Right renal cortex interstitium (tissue), 3 donors: ENCODE data around the gene ITPR1. TPM values are rescaled to one million over a fixed set of nuclear protein-coding genes. Genes with fewer than 3 reads are reported as not detected.

Experiments used
- DNase-seq, 3 donors: peaks; one replicate each; pipeline ENCODE4 v3.0.0-alpha.2; 2013; ENCODE audit warnings: low read depth in 3 of 3, low spot score in 2 of 3
- polyA plus RNA-seq, 3 donors: library from polyadenylated mRNA; unstranded; fragments of 120-200 nt; gene quantifications; one replicate each; pipeline ENCODE4 v1.2.1, GENCODE V29; 2013; ENCODE audit not compliant: insufficient read length in 3 of 3

ITPR1 gene
- polyA plus RNA-seq, 3 donors, result 53.7 to 55.5 (median 53.7) TPM

DNA sequence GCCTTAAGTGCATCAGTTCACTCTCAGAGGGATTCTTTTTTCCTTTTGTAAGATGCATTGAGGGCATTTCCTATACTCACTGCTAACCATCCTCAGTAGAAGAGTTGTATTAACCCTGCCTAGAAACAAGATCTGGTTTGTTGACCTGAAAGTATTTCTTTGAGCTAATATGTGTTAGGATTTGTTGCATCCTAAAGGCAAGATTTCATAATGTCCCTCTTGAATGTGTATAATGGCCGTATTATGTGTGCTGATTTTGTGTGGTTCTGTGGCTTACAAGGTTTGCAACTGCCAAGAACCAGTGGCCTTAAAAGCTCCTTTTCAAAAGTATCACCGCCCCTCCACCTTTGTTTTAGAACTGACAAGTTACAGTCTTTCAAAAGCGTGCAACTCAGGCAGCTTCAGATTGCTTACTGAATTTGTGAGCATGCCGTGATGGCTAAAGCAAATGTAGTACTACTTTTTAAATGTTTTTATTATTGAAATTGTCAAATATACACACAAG lies 304.1 kb downstream of the ITPR1 start:
- DNase-seq, result no peak

DNA sequence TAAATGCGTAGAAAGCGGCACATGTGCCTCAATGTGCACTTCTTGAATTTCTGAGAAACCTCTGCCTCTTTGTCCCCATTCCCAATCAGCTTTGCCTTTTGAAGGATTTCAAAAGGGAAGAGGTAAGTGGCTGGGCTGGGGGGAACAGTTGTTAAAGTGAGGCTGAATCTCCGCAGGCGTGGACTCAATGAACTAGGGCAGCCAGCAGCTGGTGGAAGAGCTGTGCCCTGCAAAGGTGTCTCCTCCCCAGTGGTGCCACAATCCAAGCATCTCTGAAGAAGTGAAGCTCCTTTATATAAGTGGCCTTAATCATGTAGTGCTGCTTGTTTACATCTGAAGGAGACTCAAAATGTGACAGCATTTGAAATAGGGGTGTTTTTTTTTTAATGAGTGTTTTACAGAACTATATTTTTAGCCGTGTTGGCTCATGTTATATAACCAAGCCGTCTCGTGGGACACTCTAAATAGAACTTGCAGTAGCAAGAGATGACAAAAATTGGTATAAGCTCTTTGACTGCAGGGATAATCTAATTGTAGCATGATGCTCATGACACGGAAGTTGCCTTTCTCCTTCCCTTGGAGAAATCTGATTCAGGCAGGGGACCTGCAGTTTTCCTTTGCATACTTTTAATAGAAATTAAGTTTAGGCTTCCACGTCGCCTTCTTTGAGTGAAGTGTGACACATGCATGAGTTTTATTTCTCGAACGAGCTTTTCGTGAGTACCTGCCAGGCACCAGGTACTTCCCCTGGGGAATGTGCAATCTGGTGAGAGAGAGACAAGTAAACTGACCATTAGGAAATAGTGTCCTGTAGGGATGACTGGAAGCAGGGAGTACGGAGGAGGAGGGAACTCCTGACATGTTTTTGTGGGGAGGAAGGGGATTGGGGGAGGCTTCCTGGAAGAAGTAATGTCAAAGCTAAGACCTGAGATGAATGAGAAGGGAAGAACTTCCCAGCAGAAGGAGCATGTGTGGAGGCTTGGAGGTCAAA lies 306.4 kb downstream of the ITPR1 start:
- no peak for DNase-seq

DNA sequence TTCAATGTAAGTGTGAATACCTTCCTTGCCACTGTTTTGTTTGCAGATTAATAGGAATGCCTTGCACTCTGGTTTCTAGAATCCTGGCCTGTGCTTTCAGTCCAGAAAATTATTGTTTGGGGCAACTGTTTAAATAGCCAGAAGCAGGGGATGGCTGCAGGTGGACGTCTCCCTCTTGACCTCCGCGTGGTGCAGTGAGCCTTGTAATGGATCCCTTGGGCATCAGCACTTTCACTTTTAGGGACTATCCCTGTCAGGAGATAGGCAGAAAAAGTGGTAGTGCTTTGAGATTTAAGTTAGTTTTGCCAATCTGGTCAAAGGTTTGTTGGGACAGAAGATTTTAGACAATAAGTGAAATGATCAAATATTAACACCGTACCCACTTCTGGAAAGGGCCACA lies 307.4 kb downstream of the ITPR1 start:
- no peak for DNase-seq

DNA sequence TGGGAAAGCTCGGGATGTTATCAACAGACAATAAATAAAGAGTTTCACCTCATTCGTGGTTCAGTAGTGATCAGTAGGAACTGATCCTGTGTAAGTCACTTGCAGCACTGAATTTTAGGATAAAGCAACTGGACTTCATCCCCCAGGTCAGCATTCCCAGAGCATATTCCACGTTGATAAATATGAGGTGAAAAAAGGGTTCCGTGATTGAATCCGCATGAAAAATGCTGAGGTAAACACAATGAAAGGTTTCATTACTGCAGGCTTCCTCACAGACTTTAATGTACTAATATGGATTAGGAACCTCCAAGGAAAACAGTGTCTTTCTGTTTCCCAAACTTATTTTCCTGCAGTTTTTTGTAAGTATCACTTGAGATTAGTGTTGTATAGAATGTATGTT lies 308.7 kb downstream of the ITPR1 start:
- no peak for DNase-seq

DNA sequence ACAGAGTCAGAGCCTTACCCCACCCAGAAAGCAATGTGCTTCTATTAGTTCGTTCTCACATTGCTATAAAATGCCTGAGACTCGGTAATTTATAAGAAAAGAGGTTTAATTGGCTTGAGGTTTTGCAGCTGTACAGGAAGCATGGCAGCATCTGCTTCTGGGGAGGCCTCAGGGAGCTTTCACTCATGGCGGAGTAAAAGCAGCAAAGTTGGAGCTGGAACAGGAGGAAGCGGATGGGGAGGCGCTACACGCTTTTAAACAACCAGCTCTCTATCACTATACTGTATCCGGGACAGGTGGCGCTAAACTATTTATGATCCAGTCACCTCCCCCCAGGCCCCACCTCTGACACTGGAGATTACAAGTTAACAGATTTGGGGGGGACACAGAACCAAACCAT lies 309.8 kb downstream of the ITPR1 start:
- DNase-seq, result no peak

DNA sequence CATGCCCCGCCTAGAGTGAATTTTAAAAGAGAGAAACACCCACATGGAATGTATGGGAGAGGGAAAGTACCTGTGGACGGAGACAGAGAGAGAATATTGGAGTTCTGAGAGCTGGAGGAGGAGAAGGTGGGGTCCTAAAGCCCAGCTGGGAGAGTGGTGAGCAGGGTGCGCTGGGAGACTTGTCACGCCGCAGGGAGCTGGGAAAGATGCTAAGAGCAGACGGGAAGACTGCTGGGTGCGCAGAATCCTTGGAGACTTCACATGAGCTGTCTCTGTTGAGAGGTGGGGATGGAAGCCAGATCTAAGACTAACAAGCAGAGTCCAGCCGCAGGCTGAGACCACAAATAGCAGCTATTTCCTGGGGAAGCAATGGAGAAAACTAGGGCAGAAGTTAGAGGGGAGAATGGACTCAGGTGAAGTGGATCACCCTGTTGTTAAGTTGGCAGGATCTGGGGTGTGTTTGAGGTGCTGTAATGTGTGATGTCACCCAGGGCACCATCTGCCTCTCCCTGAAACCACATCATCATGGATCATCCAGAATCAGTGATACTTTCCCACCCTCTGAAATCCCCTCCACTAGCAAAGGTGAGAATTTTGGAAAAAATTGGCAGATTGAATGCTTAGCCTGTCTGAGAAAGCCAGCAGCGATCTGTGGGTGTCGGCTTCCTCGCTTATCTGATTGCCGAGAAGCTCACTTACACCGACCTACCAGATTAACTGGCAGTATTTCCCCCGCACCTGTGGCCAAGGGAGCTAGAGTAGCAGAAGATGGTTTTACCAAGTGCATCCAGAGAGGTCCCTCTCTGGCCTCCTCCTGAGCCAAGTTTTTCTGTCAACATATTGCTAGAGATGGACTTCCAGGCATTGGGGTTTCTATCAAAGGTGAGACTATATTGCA lies 311.3 kb downstream of the ITPR1 start:
- DNase-seq, result no peak

DNA sequence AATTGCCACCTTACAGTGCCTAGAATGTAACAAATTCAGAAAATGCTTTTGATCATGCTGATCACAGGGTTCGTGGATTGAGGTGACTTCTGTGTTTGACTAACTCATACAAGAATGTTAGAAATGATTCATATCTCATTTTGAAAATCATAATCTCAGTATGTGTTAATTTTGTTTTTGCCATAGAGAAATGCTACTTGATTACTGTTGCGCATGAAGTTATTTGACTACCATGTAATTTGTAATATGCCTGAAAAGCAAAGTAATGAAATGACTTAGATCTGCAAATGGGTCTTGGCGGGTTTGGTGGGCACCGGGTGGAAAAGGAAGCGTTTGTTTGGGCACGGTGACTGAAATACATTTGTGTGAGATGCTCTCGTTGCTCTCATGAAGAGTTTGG lies 312.5 kb downstream of the ITPR1 start:
- no peak for DNase-seq

DNA sequence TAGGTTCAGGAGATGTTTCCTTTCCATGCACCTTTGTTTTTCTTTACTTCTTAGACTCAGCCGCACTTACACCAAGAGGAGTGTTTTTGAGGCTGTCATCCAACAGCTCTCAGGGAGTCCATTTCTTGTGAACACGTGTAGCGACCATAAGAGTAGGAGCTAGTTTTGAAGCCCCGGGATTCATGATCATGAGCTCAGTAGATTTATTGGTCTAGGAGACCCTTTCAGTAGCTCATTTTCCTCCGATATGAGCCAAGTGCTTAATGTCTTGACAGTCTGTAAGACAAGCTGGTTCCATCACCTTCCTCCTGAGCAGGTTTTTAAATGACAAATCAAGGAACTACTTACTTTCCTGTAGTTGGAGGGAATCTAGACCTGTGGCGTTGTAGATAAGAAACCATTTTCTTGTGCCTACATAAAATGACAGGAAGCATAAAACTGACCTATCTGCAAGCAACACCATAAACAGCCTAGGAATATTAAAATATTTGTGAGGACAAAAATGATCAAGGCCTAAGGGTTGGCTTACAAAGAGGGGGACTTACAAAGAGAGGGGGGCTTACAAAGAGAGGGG lies 313.5 kb downstream of the ITPR1 start:
- DNase-seq, result no peak

DNA sequence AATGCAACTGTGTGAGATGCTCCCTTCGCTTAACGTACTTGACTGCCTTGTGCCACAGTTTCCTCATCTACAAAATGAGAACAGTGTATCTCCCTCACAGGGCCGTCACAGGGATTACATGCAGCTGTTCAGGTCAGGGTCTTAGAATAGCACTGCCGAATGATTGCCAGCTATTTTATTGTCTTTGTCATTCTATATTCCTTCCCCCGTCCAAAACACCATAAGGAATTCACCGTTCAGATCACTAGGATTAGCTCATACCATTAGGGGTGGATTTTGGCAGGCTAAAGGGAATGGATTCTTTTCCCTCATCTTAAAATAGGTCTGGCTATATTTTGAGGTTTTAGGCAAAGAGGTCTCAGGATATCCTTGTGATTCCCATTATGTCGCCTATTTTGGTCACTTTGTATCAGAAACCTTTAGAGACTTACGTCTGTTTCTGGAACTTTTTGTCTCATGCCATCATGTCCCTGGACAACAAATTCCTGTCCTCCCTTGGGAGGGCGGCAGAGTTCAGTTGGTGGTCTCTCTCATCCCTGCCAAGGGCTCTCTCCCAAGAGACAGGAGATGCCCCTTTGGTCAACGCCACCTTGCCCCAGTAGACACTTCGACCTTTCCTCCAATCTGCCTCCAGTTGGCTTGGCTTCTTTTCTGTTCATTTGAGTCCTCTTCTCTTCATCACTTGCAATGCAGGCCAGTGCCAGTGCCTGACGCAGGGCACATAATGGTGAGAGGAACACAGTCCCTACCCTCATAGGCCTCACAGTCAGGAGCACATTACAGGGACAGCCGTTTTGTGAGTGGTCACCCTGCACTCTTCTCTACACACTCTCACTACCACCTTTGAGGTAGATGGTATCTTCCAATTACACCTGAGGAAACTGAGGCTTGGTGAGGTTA lies 314.5 kb downstream of the ITPR1 start:
- DNase-seq, result no peak

DNA sequence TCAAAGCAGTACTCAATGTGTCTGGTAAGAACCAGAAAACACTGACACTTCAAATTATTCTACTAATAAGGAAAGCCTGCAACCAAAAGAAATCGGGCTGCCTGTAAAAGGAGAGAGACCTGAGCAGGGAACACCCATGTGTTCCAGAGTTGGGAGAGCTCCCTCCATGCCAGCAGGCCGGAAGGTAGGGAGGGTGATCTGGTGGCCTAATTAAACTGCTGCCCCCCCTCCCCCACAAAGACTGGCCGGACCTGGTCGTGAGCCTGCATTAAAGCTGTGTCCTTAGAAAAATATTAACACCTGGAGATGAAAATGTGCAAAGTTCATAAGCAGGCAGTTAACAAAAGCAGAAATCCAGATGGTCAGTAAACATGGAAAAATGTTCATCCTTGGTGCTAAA lies 315.5 kb downstream of the ITPR1 start:
- DNase-seq, result no peak

DNA sequence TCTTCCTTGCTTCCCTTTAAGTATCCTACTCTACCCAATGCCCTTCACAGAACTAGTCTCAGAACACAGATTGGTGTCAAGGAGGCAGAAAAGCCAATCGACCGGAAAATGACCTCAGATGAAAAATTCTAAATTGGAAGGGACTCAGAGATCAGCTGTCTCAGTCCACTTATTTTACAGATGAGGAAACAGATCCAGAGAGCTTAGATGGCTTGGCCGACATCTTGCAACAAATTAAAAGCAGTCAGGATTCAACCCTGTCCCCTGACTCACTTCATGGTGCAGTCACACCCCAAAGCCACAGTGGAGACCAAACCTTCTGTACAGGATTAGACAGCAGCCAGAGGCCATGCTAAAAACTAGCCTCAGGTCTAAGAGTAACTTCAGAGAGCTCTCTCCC lies 316.8 kb downstream of the ITPR1 start:
- DNase-seq, result no peak

DNA sequence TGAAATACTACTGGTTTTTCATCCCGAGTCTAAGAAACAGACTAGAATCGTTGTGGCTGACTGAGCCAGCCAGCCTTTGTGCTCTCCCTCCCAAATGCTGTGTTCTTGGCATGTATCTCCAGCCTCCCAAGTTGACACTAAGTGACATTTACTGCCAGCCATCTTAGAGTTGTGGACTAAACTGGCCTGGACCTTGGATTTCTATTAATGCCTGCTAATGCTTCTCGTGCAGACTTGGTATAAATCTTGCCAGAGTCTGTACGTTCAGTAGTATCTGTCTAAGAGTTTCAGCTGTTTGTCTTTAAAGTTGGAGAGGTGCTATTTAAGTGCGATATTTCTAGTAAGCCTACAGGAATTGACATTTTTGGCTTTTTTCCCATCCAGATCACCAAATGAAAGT lies 319.4 kb downstream of the ITPR1 start:
- no peak for DNase-seq

DNA sequence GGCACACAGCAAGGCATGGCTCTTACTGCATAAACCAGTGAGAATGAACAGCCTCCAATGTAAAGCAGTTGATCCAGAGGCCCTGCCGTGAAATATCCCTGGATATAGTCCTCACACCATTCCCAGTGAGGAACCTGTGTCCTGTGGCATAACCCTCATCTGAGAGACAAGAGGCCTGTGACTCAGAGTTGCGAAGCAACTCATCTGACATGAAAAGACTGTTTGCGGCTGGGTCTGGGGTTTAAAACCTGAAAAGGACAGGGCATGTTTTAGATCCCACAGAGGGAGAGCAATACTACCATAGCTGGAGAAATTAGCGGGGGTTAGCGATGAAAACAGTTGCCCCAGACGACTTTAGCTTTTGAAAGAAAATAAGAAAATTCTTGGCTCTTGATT lies 320.8 kb downstream of the ITPR1 start:
- no peak for DNase-seq

DNA sequence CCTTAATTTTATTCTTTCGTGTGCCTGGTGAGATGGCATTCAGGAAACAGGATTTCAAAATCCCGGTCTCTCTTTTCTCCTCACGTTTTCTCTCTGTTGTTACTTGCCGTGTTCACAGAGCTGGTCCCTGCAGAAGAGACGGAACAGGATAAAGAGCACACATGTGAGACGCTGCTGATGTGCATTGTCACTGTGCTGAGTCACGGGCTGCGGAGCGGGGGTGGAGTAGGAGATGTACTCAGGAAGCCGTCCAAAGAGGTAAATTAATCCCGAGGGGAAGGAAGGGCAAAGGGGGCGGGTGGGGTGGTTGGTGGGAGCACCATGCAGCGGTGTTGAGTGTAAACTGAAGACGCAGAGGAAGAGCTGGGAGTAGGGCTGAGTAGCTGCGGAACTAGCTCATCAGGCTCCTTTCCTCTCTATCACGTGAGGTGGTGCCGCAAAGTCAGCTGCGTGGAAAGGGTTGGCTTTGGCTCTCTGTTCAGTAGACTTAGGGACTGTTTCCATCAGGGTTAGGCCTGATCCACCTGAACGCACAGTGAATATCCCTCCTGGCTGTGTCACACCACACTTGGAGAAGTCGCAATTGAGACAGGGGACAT lies 321.3 kb downstream of the ITPR1 start:
- no peak for DNase-seq

DNA sequence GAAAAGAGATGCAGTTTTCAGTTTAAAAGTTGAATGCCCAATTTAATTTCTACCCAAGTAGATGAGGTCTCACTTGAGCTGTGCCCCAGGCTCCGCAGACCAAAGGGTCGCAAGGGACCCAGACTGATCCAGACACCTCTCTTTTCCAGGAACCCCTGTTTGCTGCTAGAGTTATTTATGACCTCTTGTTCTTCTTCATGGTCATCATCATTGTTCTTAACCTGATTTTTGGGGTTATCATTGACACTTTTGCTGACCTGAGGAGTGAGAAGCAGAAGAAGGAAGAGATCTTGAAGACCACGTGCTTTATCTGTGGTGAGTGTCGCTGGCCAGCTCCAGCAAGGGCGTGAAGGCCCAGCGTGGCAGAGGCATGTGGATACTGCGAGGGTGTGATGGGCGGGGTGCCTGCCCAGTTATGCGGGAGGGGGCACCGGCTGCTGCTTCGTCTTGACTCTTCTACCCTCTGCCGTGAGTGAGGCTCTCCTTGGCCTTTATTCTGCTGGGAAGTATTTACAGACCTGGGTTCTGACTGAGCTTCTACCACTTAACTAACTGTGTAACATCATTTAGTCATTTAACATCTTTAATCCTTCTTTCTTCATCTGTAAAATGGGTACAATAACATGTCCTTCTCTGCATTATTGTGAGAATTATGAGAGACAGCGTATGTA lies 321.9 kb downstream of the ITPR1 start:
- no peak for DNase-seq

DNA sequence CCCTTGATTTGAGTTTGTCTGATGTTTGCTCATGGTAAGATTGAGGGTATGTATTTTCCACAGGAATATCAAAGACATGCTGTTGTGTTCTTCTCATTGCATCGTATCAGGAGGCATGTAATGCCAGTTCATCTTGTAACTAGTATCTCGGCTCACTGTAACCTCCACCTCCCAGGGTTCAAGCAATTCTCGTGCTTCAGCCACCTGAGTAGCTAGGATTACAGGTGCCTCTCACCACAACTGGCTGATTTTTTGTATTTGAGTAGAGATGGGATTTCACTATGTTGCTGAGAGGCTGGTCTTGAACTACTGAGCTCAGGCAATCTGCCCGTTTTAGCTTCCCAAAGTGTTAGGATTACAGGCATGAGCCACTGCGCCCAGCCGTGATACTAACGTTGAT lies 323.2 kb downstream of the ITPR1 start:
- no peak for DNase-seq

DNA sequence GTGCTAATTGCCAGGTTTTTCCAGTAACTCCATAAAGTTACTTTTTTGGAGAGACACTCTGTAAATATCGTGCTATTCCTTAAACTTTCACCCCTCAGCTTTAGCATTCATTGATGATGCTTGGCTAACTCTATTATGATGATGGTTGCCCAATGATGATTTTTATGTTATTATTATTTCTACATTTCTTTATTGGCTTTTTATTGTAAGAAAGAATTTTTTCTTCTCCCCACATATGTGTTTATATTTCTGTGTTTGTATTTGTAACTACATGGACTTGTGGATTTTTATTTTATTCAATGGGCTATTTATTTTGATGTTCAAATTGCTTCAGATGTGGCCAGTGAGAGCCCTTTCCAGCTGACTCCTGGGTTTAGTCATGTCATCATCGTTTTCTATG lies 323.6 kb downstream of the ITPR1 start:
- no peak for DNase-seq

DNA sequence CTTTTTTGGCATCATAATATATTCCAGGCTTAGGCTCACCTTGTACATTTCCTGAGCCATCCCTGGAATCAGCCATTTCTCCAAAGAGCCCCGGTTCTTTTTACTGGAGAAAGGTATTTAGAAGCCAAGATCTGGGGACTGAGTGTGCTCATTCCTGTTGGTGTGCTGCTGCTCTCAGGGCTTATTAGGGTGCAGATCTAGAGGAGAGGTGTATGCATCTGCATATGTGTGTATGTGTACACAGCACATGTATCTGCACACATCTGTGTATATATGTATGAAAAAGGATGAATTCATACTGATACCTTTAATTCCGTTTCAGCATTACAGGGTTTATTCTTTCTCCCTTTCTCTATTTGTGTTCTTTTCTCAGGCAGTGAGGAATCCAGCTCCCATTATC lies 324.0 kb downstream of the ITPR1 start:
- no peak for DNase-seq

DNA sequence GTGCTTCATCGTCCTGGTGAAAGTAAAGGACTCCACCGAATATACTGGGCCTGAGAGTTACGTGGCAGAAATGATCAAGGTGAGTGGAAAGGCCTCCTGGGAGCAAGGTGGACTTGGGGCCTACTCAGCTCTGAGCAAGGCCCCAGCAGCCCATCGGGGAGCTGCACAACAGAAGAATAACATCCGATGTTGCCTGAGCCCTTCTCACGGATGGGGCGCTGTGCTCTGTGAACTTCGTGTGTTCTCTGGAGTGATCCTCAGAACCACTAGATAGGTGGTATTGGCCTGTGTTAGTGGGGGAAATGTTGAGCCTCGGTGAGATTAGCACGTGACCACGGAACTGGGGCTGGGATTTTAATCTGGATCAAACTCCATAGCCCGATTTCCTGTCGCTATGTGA lies 325.0 kb downstream of the ITPR1 start:
- DNase-seq, result no peak
